ENCODE data around the gene GCNT2.
"Not testable (repeated sequence)": the region's sequence is repeated elsewhere in the genome, so short reads cannot be mapped to it uniquely, and the experiment has no call there.

Gene GCNT2

DNA sequence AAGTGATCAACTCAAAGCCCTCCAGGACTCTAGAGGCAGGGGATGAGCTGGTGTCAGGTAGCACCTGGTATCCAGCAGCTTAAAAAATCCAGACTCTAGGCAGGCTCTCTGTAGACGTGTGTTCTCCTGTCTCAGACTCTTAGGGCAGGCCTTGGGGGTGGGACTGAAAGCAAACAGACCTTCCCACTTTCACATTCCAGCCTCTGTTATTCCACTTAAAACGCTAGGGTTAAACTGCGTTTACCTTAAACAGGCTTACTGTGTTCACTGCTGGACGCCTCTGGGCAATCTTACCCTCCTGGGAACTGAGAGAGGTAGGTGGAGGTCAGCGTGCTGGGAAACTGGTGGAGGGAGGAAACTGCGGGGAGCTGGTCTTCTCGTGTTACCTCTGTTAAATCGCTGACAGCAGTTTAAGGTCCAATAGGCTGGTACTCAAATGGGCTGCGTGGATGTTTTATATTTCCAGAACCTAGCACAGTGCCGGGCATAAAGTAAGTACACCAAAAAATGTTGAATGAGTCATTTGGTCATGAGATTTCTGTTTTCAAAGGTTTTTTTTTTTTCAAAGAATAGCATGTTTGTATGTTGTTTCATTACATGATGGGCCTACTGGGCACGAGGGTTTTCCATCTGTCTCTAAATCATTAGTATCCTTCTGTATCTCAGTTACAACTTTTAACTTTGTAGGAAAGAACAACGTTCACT is at the start of gene GCNT2:
Gene GCNT2, plus strand, starts transcription at position 248 of the 705 bp plus-strand sequence. CDS start 7,561 bp downstream, outside the sequence.
- DNase-seq (ENCODE audit: low spot score), result no peak

DNA sequence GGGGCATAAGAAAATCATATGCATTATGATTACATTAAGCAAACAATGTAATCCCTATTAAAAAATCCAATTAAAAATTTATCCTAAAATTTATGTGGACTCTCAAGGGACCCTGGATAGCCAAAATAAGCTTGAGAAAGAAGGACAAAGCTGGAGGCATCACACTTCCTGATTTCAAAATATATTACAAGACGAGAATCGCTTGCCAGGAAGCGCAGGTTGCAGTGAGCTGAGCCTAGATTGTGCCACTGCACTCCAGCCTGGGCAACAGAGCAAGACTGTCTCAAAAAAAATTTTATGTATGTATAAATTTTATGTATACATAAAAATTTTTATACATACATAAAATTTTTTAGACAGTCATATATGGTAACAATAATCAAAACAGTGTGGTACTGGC is 48.5 kb upstream of the GCNT2 start:
- DNase-seq (ENCODE audit: low spot score), result no peak

- peak; percentile 22 for DNase-seq (ENCODE audit: low spot score)
Measured at GRCh38 chr6:10478187-10479040, 42.7 kb upstream of the GCNT2 start.

DNA sequence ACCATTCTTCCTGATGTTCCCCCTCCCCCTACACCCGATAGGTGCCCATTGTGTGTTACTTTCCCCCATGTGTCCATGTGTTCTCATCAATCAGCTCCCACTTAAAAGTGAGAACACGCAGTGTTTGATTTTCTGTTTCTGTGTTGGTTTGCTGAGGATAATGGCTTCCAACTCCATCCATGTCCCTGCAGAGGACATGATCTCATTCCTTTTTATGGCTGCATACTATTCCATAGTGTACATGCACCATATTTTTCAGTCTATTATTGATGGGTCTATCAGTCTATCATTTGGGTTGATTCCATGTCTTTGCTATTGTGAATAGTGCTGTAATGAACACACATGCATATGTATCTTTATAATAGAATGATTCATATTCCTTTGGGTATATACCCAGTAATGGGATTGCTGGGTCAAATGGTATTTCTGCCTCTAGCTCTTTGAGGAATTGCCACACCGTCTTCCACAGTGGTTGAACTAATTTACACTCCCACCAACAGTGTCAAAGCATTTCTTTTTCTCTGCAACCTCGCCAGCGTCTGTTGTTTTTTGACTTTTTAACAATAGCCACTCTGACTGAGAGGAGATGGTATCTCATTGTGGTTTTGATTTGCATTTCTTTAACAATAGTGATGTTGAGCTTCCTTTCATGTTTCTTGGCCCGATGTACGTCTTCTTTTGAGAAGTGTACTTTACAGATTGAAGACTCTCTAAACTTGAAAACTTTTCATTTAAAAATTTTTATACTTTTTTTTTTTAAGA is 41.0 kb upstream of the GCNT2 start:
- DNase-seq (ENCODE audit: low spot score), result no peak

DNA sequence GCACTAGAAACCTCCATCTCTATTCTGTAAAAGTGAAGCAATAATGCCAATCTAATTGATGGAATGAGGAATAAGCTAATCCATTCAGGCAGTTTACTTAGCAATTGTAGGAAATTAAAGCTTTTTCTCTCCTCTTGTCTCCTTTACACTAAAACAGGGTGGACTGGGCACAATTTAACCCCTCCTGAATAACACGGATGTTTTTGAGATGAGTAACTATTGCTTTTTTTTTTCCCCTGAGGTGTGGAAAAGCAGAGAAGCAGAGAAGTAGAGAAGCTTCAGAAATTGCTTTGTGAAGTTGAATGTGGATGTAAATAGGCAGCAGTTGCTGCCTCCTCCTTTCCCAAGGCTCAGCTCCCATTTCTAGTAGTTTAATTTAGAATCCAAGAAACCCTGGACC is 40.0 kb upstream of the GCNT2 start:
- DNase-seq (ENCODE audit: low spot score), result no peak

DNA sequence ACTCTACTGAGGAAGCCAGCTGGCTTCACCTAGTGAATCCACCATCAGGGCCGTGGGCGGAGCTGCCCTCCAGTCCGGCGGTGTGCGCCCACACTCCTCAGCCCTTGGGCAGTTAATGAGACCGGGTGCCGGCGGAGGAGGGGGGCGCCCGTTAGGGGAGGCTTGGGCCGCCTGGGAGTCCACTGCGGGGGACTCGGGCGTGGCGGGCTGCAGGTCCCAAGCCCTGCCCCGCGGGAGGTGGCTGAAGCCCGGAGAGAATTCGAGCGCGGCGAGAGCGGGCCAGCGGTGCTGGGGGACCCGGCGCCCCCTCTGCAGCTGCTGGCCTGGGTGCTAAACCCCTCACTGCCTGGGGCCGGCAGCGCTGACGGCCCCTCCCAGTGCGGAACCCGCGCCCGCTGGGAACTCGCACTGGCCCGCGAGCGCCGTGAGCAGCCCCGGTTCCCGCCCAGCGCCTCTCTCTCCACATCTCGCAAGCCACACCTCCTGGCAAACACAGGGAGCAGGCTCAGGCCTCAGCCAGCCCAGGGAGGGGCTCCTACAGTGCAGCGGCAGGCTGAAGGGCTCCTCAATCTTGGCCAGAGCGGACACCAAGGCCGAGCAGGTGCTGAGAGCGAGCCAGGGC is 38.4 kb upstream of the GCNT2 start:
- DNase-seq (ENCODE audit: low spot score), result no peak

DNA sequence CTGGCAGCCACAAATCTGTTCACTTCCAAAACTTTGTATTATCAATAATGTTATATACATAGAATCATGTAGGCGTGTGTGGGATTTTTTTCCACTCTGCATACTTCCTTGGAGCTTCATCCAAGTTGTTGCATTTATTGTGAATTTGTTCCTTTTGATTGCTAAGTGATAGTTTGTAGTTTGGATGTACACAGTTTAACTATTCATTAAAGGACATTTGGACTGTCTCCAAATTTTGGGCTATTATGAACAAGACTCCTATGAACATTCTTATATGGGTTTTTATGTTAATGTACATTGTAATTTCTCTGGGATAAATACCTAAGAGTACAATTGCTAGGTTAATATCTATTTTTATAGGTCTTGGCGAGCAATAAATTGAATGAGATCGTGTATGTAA is 36.2 kb upstream of the GCNT2 start:
- DNase-seq (ENCODE audit: low spot score), result no peak

DNA sequence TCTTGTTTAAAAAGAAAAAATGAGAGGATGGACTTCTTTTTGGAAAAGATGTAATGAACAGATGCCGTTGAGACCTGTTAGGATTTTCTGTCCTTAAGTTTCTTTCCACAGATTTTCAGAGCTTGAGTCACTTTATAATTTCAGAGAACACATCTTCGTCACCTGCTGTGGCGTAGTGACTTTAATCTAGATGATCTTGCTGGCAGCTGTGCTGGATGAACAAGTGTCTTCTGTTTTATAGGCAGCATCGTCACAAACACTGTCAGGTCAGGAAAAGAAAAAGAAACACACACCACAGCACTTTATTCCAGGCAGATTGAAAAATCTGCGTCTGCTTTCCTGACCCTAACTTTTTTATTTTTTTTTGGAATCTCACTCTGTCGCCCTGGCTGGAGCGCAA is 35.7 kb upstream of the GCNT2 start:
- DNase-seq (ENCODE audit: low spot score), result no peak

DNA sequence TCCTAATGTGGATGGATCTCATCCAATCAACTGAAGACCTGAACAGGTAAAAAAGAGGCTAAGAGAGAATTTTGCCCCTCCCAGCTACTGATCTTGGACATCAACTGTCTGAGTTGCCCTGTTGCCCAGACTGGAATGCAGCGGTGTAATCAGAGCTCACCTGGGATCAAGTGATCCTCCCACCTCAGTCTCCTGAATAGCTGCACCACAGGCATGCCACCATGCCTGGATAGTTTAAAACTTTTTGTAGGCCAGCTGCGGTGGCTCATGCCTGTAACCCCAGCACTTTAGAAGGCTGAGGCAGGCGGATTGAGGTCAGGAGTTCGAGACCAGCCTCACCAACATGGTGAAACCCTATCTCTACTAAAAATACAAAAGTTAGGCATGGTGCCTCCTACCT is 34.9 kb upstream of the GCNT2 start:
- no peak for DNase-seq (ENCODE audit: low spot score)

DNA sequence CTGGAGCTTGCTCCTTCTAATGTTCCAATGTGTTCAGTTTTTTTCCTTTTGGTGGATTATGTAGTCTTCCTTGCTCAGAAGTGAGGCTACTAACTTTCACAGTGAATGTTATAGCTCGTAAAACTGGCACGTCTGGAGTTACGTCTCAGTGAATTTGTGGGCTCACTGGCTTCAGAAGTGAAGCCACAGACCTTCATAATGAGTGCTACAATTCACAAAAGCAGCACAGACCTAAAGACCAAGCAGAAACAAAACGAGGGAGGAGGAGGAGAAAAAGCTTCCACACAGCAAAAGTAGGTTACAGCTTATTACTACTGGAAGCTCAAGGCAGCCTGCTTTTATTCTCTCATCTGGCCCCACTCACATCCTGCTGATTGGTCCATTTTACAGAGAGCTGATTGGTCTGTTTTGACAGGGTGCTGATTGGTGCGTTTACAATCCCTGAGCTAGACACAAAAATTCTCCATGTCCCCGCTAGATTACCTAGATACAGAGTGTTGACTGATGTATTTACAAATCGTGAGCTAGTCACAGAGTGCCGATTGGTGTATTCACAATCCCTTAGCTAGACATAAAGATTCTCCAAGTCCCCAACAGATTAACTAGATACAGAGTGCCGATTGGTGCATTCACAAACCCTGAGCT is 34.1 kb upstream of the GCNT2 start:
- DNase-seq (ENCODE audit: low spot score), result not testable (repeated sequence)

GRCh38 chr6:10487668-10488327 is 33.4 kb upstream of the GCNT2 start:
- DNase-seq (ENCODE audit: low spot score), result no peak

DNA sequence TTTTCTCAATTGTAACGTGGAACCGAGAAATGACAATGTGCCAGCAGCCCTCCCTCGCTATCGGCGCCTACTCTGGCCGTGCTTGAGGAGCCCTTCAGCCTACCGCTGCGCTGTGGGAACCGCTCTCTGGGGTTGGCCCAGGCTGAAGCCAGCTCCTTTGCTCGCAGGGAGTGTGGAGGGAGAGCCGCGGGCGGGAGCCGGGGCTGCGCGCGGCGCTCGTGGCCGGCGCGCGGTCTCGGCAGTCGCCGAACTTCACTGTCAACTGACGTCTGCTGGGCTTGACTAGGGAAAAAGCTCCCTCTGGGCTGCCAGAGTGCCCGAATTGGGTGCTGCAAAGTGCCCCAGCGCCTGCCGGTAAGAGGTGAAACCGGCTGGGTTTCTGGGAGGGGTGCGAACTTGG is 29.7 kb upstream of the GCNT2 start:
- DNase-seq (ENCODE audit: low spot score), result no peak

DNA sequence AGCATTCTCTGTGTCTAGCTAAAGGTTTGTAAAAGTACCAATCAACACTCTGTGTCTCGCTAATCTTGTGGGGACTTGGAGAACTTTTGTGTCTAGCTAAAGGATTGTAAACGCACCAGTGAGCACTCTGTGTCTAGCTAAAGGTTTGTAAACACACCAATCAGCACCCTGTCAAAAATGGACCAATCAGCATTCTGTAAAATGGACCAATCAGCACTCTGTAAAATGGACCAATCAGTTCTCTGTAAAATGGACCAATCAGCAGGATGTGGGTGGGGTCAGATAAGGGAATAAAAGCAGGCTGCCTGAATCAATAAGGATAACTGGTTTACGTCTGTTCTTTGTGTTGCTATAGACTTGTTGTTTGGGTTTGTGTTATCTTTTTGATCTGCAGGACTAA is 29.2 kb upstream of the GCNT2 start:
- DNase-seq (ENCODE audit: low spot score), result not testable (repeated sequence)

DNA sequence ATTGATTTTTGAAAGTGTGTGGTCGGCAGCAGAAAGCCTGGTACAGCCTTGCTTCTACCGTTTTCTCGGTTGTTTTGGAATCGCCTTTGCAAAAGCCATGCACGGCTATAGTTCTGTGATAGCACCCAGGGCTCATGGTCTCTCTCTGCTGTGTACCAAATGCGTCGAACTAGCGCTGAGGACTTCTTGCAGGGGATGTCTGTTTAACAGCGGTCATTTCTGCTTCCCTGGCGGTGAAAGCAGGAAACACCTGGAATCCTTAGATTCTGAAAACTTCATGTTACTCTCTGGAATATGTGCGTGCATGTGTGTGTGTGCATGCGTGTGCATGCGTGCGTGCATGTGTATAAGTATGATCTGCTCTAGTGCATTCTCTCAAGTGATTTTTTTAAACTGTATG is 26.1 kb upstream of the GCNT2 start:
- no peak for DNase-seq (ENCODE audit: low spot score)

DNA sequence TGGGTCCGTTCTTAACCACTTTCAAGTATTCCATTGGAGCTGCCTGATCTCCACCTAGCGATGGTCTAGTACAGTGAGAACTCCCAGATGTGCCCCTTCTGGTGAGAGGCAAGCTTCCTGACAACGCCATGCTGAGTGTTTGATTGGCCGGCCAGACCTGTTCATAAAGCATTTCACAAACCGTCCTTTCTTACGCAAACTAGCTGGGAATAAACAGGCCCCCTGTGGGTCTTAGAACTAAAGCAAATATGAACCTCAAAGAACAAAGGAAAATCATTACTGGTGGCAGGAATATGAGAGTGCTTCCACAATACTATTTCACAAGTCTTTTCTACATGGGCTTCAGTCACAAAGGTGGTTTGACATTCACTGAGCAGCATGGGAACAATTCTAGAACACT is 15.6 kb upstream of the GCNT2 start:
- no peak for DNase-seq (ENCODE audit: low spot score)

DNA sequence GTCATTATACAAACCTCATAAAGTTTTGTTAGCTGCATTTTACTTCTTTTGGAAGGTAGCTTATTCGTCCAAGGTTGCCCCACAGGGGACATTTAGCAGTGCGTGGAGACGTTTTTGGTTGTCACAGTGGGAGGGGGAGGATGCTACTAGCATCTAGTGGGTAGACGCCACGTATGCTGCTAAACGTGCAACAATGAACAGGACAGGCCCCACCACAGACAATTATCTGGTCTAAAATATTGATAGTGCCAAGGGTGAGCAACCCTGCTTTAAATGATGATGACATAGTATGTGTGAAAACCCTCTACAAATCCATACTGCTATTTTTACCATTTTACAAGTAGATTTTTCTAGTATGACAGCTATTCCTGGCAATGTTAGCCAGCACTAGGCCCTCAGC is 13.9 kb upstream of the GCNT2 start:
- no peak for DNase-seq (ENCODE audit: low spot score)

GRCh38 chr6:10507715-10508114 is 13.4 kb upstream of the GCNT2 start:
- no peak for DNase-seq (ENCODE audit: low spot score)

GRCh38 chr6:10510592-10511367 is 10.4 kb upstream of the GCNT2 start:
- peak; percentile 66 for DNase-seq (ENCODE audit: low spot score)

DNA sequence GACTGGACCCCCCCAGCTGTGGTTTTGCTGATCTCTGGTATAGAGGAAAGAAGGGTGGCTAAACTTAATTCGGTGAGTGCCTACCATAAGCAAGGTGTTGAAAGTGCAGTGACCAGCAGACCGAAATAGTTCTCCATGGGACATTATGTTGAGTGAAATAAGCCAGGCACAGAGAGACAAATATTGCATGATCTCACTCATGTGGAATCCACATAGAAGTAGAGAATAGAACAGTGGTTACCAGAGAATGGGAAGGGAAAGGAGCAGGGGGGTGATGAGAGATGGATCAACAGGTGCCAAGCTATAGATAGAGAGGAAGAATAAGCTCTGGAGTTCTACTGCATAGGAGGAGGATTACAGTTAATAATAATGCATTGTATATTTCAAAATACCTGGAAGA is 9.7 kb upstream of the GCNT2 start:
- DNase-seq (ENCODE audit: low spot score), result no peak

- DNase-seq (ENCODE audit: low spot score), result no peak
Measured at GRCh38 chr6:10513544-10513943, 7.6 kb upstream of the GCNT2 start.
